ENCODE data around the gene KHDC4.

DNA sequence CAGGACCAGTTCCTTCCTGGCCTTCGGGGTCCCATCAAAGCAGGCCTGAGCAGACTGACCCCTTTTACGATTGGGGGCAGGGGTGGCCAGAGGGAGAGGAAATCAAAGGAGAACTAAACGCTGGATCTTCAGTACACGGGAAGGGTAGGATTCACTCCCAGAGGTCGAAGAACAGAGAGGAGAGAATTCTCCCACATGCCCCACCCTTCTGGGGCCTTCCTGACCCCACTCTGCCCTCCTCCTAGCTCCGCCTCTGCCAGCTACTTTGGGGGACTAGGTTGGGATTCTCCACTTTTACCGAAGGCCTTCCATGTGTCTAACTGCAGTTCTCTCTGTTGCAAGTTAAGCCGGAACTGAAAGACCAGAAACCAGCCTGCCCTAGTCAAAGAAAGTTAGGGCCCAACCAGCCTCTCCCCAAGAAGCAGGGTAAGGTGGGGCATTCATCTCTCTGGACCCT lies 44.8 kb upstream of the KHDC4 start:
- TF ChIP-seq CTCF (IDR thresholded peaks at IDR 0.05; ENCODE audit: poor library complexity, severe bottlenecking) (no peak), POLR2AphosphoS5 (IDR thresholded peaks at IDR 0.05) (no peak), EZH2 (IDR thresholded peaks at IDR 0.05; ENCODE audit: borderline replicate concordance, insufficient read depth, low read length, poor library complexity, severe bottlenecking) (no peak), RAD21 (conservative IDR thresholded peaks at IDR 0.05) (no peak), MXI1 (conservative IDR thresholded peaks at IDR 0.05; ENCODE audit: poor library complexity, severe bottlenecking) (no peak), EP300 (conservative IDR thresholded peaks at IDR 0.05; ENCODE audit: poor library complexity, severe bottlenecking) (no peak)

Data from neural cell (in vitro differentiated cells).